HG03039 (cell line): ENCODE data around the gene ERMP1.
"Not testable (repeated sequence)": the region's sequence is repeated elsewhere in the genome, so short reads cannot be mapped to it uniquely, and the experiment has no call there.

ENCODE experiments used
- ATAC-seq: cut with Tn5 transposase; IDR thresholded peaks from one replicate; pipeline ENCODE4 v1.9.1; 2021; ENCODE audit warnings: mild to moderate bottlenecking, moderate library complexity; ENCODE audit not compliant: unreplicated experiment

ERMP1 gene

GRCh38 chr9:5784526-5785315 is 48.2 kb downstream of the ERMP1 start:
- no peak for ATAC-seq

GRCh38 chr9:5783982-5784381 is 48.9 kb downstream of the ERMP1 start:
- no peak for ATAC-seq

- not testable (repeated sequence) for ATAC-seq
These were observed 49.5 kb downstream of the ERMP1 start for GRCh38 chr9:5783420-5783819.

- ATAC-seq = not testable (repeated sequence)
These were observed 53.2 kb downstream of the ERMP1 start for GRCh38 chr9:5779705-5780218.

DNA sequence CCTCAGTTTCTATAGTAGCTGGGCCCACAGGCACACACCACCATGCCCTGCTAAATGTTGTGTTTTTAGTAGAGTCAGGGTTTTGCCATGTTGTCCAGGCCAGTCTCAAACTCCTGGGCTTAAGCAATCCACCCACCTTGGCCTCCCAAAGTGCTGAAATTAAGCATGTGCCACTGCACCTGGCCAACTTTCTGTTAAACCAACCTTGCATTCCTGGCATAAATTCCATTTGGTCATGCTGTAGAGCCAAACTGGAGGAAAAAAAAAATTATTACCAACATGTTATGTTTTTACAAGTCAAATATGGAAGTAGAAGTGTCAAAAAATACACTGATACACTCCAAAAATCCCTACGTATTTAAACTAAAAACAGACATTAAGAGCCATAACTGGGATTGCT is 54.1 kb downstream of the ERMP1 start:
- ATAC-seq = no peak

GRCh38 chr9:5773324-5773999 is 59.5 kb downstream of the ERMP1 start:
- ATAC-seq = no peak

DNA sequence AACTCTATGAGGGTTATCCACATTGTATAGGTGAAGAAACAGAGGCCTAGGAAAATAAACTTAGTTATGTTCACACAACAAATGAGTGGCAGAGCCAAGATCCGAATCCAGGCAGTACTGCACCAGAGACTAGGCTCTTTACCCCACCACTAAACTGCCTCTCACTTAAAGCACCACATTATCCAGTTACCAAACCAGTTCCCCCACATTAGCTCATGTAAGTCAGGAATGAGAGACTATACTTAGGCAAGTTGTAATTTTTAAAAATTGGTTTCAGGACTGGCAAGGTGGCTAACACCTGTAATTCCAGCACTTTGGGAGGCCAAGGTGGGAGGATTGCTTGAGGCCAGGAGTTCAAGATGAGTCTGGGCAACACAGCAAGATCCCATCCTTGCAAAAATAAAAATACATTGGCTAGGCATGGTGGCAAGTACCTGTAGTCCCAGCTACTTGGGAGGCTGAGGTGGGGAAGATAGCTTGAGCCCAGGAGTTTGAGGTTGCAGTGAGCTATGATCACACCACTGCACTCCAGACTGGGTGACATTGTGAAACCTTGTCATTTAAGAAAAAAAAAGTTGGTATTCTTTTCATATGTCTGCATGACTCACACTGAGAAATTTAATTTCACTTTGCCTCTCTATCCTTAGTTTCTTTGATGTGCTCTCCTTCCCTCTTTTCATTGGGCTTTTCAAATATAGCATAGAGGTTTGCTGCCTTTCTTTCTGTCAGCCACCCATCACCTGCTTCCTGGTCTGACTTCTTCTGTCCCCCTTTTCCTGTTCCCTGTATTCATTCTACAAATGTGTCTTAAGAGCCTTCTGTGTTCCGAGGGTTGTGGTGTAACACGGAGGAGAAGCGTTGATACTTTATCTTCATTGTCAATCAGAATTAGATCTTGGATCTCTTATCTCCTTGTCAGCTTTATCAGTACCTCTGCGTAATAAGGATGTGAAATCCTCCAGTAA is 64.7 kb downstream of the ERMP1 start:
- ATAC-seq = no peak

GRCh38 chr9:5764130-5764868 is 68.6 kb downstream of the ERMP1 start:
- ATAC-seq = peak; percentile 73

- ATAC-seq = no peak
These were observed 70.5 kb downstream of the ERMP1 start for GRCh38 chr9:5762421-5762820.

GRCh38 chr9:5760338-5760737 is 72.6 kb downstream of the ERMP1 start:
- ATAC-seq = no peak

DNA sequence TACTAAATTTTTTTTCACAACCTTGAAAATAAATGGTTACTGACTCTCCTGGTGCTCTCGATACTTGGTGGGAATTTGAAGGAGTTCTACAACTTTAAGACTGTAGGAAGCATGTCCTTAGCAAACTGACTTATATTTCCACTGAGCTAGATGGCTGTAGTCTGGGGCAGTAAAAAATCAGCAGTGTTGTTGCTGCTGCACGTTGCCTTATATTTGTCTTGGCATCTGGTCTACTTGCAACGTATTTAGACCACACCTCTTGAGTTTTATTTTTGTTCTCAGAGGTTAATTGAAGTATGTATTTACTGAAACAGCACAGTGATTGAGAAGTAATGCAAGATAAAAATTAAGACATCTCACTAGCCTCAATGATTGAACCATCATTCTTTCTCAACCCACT is 76.3 kb downstream of the ERMP1 start:
- ATAC-seq = no peak

DNA sequence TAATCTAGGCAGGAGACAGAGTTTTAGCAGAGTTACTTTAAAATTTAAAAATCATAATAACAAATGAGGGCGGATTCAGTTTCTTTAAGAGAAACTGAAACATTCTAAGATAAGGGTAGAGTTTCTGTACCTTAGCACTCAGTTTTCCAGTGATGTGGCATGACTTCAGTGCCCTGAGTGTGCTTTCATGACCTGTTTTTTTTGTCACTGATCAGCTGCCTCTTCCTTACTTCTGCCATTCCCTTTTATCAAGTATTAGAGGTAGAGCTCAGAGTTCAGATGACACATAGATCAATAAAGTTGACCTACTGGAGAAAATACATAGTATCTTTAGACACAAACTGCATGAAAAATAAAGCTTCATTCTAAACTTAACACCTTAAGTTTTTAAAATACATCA is 82.3 kb downstream of the ERMP1 start:
- ATAC-seq = no peak

DNA sequence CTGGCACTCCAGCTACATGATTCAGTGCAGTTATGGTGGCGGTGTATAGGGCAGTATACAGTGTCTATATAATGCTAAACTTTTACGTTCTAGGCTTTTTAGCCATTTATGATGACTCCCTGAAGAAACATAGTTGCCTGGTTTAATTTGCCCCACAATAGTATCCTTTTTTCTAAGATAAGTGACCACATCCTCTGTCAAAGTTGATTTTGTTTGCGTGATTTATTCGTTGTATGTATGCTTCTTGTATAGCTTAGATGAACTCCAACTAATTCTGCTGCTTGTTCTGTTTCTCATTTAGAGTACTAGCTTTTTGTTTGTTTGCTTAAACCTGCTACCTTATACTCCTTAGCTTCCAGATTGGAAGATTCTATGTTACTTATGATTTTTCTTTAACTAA is 83.6 kb downstream of the ERMP1 start:
- no peak for ATAC-seq

GRCh38 chr9:5748438-5748837 is 84.5 kb downstream of the ERMP1 start:
- ATAC-seq = no peak

GRCh38 chr9:5743109-5743508 is 89.8 kb downstream of the ERMP1 start:
- no peak for ATAC-seq

DNA sequence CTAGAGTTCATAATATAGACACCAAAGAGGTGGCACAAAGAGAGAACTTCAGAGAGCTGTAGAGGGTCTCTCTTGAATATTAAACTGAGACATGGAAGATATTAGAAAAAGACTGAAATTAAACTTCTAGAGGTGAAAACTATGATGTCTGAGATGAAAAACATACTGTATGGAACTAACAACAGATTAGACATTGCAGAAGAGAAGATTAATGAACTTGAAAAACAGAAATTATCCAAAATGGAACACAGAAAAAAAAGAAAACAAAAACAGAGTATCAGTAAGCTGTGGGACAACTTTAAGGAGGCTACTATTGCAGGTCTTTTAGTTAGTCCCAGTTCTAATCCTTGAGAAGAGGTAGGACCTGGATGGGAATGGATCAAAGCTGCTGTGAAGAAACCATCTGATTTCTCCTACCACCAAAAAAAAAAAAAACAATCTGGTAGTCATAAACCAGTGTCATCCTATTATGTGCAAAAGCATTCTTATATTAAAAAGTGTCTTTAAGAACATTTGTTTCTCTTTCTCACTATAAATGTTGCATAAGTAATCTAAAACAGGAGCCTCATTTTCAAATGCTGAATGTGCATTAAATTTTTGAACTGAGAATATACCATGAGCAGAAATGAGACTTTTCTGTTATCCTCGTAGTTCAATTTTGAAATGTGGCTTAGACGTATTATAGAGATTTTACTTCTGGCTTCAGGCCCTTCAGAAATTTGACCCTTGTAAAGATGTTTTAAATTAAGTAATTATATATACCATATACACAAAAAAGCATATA is 96.2 kb downstream of the ERMP1 start:
- no peak for ATAC-seq

DNA sequence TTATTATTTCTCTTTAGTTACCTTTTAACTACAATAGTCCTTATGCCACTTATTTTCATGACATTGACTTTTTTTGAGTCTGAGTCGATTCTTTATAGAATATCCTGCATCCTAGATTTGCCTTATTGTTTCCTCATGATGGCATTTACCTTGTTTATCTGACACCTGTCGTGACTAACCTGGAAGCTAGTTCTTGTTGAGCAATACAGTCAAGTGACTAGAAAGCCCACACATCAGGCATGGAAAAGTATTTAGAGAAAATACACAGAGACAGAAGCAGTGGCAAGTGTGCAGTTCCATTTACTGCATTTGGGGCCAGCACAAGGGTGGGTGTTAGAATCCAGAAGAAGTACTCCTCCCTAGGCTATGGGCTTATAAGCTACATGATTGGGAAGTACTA is 97.8 kb downstream of the ERMP1 start:
- no peak for ATAC-seq
